Measurements from ENCODE around the gene PPARG. TPM values are rescaled to one million over a fixed set of nuclear protein-coding genes. Genes with fewer than 3 reads are reported as not detected.

The PPARG gene
- total and polyA plus RNA-seq, 2 of the 13 experiments (the other 11 are each of a cell fraction or from before 2014, with no cell fraction given): 13.9 to 58.3 TPM

DNA sequence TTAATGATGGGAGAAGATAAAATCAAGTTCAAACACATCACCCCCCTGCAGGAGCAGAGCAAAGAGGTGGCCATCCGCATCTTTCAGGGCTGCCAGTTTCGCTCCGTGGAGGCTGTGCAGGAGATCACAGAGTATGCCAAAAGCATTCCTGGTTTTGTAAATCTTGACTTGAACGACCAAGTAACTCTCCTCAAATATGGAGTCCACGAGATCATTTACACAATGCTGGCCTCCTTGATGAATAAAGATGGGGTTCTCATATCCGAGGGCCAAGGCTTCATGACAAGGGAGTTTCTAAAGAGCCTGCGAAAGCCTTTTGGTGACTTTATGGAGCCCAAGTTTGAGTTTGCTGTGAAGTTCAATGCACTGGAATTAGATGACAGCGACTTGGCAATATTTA, 127.9 kb downstream of the PPARG start:
- Histone ChIP-seq H3K27ac (ENCODE audit: extremely low read length, insufficient read depth, low read length) (no peak overlapping the region), H3K79me2 (ENCODE audit: insufficient read depth, low read length) (no peaks in the 10 kb centered on the region), H3K9me3 (ENCODE audit: low read length) (no peaks in the 10 kb centered on the region), H3K27me3 (ENCODE audit: control insufficient read depth in 1 of 2, insufficient read depth in 2 of 2, low read length in 2 of 2) (no peaks in the 10 kb centered on the region), H3K4me1 (ENCODE audit: insufficient read depth, low read length) (peaks cover 27% of the 10 kb centered on the region), H3K4me2 (ENCODE audit: low read depth, low read length) (no peak overlapping the region), H2AFZ (ENCODE audit: low read length) (no peak overlapping the region), H4K20me1 (ENCODE audit: insufficient read depth, low read length) (no peaks in the 10 kb centered on the region), H3K36me3 (replicated peaks in 1 of 2; ENCODE audit: control insufficient read depth in 1 of 2, insufficient read depth in 2 of 2, low read length in 2 of 2) (no peaks in the 10 kb centered on the region; a peak in 1 of 5 replicates), H3K4me3 (replicated peaks in 1 of 3; ENCODE audit: insufficient read depth in 1 of 3, low read depth in 2 of 3, low read length in 3 of 3) (no peak overlapping the region), H3K9ac (ENCODE audit: insufficient read depth, low read depth, low read length) (no peak overlapping the region)
- TF ChIP-seq HINFP (CRISPR knock-in tag; IDR thresholded peaks at IDR 0.05; ENCODE audit: low read depth): no peak
- TF ChIP-seq SIN3A (IDR thresholded peaks at IDR 0.05; ENCODE audit: borderline replicate concordance, low read depth, low read length): no peak
- TF ChIP-seq SOX6 (IDR thresholded peaks at IDR 0.05): no peak
- TF ChIP-seq SOX6 (CRISPR knock-in tag; IDR thresholded peaks at IDR 0.05): no peak
- TF ChIP-seq ZNF20 (CRISPR knock-in tag; IDR thresholded peaks at IDR 0.05): no peak
- TF ChIP-seq HNRNPUL1 (IDR thresholded peaks at IDR 0.05; ENCODE audit: low read depth, low read length): no peak
- TF ChIP-seq, protein P1, sequence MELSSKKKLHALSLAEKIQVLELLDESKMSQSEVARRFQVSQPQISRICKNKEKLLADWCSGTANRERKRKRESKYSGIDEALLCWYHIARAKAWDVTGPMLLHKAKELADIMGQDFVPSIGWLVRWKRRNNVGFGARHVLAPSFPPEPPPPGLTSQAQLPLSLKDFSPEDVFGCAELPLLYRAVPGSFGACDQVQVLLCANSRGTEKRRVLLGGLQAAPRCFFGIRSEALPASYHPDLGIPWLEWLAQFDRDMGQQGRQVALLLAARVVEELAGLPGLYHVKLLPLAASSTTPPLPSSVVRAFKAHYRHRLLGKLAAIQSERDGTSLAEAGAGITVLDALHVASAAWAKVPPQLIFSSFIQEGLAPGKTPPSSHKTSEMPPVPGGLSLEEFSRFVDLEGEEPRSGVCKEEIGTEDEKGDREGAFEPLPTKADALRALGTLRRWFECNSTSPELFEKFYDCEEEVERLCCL (CRISPR knock-in tag; IDR thresholded peaks at IDR 0.05; ENCODE audit: borderline replicate concordance): no peak
- TF ChIP-seq ZFY (CRISPR knock-in tag; IDR thresholded peaks at IDR 0.05): no peak
- no peak for TF ChIP-seq ZNF138 (CRISPR knock-in tag; IDR thresholded peaks at IDR 0.05; ENCODE audit: low read depth)
- TF ChIP-seq, protein P2, sequence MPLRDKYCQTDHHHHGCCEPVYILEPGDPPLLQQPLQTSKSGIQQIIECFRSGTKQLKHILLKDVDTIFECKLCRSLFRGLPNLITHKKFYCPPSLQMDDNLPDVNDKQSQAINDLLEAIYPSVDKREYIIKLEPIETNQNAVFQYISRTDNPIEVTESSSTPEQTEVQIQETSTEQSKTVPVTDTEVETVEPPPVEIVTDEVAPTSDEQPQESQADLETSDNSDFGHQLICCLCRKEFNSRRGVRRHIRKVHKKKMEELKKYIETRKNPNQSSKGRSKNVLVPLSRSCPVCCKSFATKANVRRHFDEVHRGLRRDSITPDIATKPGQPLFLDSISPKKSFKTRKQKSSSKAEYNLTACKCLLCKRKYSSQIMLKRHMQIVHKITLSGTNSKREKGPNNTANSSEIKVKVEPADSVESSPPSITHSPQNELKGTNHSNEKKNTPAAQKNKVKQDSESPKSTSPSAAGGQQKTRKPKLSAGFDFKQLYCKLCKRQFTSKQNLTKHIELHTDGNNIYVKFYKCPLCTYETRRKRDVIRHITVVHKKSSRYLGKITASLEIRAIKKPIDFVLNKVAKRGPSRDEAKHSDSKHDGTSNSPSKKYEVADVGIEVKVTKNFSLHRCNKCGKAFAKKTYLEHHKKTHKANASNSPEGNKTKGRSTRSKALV (CRISPR knock-in tag; IDR thresholded peaks at IDR 0.05): no peak
- no peak for TF ChIP-seq ZC3H13 (CRISPR knock-in tag; IDR thresholded peaks at IDR 0.05)
- TF ChIP-seq SMAD9 (CRISPR knock-in tag; IDR thresholded peaks at IDR 0.05): no peak
- DNase-seq (ENCODE audit: low spot score): no peak
- intact Hi-C loops (cut with micrococcal nuclease; ENCODE audit: unreplicated experiment) (no loop called here), in situ Hi-C loops (cut with HindIII; ENCODE audit: extremely low pct_ligation_motif_present, low pct_unique_long_range_greater_than_20kb) (no loop called here)
- no peak for ATAC-seq
- ChIA-PET POLR2A (no interaction called here), CTCF (ENCODE audit: low intra/inter-chr PET ratio, low total read pairs) (no interaction called here)
- 91% methylated on average over 8 of the region's 8 CpGs for WGBS (ENCODE audit: low lambda C conversion rate)
- no peak for FAIRE-seq
- BruUV-seq (replicated peaks): no TSS peak

Data from HepG2 (cell line).